Breast epithelium (tissue), 3 donors: ENCODE results near the gene RFC2.

Source experiments
- POLR2A ChIP-seq: fragments of 450-650 bp; IDR thresholded peaks from one replicate; pipeline ENCODE4 v1.6.1; 2016; ENCODE audit warnings: antibody characterized with exemption, mild to moderate bottlenecking, moderate library complexity
- TF ChIP-seq, protein P1 (sequence below), 3 donors: fragments of 450-650 bp; IDR thresholded peaks; one replicate each; pipeline ENCODE4 v1.5.1; 2016 to 2017; ENCODE audit warnings: antibody characterized with exemption in 3 of 3, mild to moderate bottlenecking in 3 of 3, moderate library complexity in 3 of 3

- TF ChIP-seq, protein P1, sequence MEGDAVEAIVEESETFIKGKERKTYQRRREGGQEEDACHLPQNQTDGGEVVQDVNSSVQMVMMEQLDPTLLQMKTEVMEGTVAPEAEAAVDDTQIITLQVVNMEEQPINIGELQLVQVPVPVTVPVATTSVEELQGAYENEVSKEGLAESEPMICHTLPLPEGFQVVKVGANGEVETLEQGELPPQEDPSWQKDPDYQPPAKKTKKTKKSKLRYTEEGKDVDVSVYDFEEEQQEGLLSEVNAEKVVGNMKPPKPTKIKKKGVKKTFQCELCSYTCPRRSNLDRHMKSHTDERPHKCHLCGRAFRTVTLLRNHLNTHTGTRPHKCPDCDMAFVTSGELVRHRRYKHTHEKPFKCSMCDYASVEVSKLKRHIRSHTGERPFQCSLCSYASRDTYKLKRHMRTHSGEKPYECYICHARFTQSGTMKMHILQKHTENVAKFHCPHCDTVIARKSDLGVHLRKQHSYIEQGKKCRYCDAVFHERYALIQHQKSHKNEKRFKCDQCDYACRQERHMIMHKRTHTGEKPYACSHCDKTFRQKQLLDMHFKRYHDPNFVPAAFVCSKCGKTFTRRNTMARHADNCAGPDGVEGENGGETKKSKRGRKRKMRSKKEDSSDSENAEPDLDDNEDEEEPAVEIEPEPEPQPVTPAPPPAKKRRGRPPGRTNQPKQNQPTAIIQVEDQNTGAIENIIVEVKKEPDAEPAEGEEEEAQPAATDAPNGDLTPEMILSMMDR (IDR thresholded peaks at IDR 0.05) = no peak
- no peak for TF ChIP-seq POLR2A
These were observed 71.6 kb downstream of the RFC2 start for GRCh38 chr7:74182453-74183090.
